Mucosa of rectum (tissue), 2 donors: Measurements from ENCODE around the gene PRSS36.

Experiments used
- H3K27ac ChIP-seq, 2 donors: one replicate each; pipeline ENCODE4 v1.7.0; 2013; ENCODE audit warnings: inconsistent platforms in 2 of 2, low read depth in 2 of 2, low read length in 2 of 2
- H3K27me3 ChIP-seq, 2 donors: one replicate each; pipeline ENCODE4 v1.7.0; 2013; ENCODE audit warnings: low read length in 2 of 2; ENCODE audit not compliant: control insufficient read depth in 2 of 2, insufficient read depth in 2 of 2
- H3K36me3 ChIP-seq, 2 donors: one replicate each; pipeline ENCODE4 v1.7.0; 2013; ENCODE audit warnings: low read length in 2 of 2; ENCODE audit not compliant: control insufficient read depth in 2 of 2, insufficient read depth in 2 of 2
- H3K4me1 ChIP-seq, 2 donors: one replicate each; pipeline ENCODE4 v1.7.0; 2013; ENCODE audit warnings: low read length in 2 of 2, mild to moderate bottlenecking in 1 of 2; ENCODE audit not compliant: control insufficient read depth in 2 of 2, insufficient read depth in 2 of 2
- H3K4me3 ChIP-seq, 2 donors: one replicate each; pipeline ENCODE4 v1.7.0; 2013; ENCODE audit warnings: low read length in 2 of 2
- H3K9ac ChIP-seq, 2 donors: one replicate each; pipeline ENCODE4 v1.7.0; 2013; ENCODE audit warnings: low read length in 2 of 2, low read depth in 1 of 2, mild to moderate bottlenecking in 1 of 2
- H3K9me3 ChIP-seq, 2 donors: one replicate each; pipeline ENCODE4 v1.7.0; 2013; ENCODE audit warnings: low read length in 2 of 2; ENCODE audit not compliant: control insufficient read depth in 2 of 2
- donor health status: healthy.
- donor health status: Normal muscosa, but diverticular disease.

The PRSS36 gene

DNA sequence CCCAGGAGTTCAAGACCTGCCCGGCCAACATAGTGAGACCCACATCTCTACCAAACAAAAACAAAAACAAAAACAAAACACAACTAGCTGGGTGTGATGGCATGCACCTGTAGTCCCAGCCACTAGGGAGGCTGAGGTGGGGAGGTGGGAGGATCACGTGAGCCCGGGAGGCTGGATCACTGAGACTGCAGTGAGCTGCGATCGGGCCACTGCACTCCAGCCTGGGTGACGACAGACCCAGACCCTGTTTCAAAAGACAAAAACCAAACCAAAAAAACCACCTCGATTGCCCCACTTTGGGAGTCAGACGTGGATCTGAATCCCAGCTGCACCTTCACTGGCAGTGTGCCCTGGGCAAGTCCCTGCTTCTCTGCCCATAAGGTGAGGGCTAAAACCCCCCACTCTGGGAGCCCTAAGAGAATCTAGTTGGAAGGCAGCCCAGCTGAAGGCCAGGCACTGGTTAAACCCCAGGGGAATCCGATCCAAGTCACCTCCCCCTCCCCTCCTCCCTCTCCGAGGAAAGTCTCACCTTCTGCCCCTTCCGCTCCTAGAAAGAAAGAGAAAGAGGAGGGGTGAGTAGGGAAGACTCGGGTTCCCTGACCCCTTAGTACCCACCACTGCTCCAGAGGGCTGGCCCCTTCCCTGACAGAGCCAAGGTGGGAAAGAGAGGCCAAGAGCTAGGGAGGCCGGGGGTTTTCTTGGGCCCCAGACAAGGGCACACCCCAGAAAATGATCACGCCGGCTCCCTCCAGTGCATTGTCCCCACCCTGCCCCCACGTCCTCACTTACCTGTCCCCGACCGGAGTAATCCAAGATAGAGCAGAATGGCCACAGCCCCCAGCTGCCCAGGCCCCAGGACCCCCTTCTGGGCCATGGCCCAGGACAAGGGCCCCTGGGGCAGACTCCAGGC, 15.0 kb downstream of the PRSS36 start:
- peak overlapping the region; percentile 77 to 90 for H3K4me3 ChIP-seq
- peaks cover 62 to 67% of the 10 kb centered on the region in 2 donors for H3K4me1 ChIP-seq

GRCh38 chr16:31134091-31134571, 15.7 kb downstream of the PRSS36 start:
- H3K27me3 ChIP-seq, result no peaks in the 10 kb centered on the region
- peaks cover 17 to 26% of the 10 kb centered on the region in 2 donors for H3K36me3 ChIP-seq
- H3K9me3 ChIP-seq, result no peaks in the 10 kb centered on the region
- peak overlapping the region; percentile 92 to 98 for H3K27ac ChIP-seq
- H3K4me1 ChIP-seq, result peaks cover 66 to 70% of the 10 kb centered on the region in 2 donors
- H3K4me3 ChIP-seq, result peak overlapping the region; percentile 77 to 90
- peak overlapping the region; percentile 88 to 98 for H3K9ac ChIP-seq

More for the DNA sequence above, 15.0 kb downstream of the PRSS36 start:
- Histone ChIP-seq H3K27ac (peak overlapping the region; percentile 92 to 98), H3K9me3 (no peaks in the 10 kb centered on the region), H3K9ac (peak overlapping the region; percentile 88 to 98), H3K36me3 (peaks cover 17 to 23% of the 10 kb centered on the region in 2 donors), H3K27me3 (no peaks in the 10 kb centered on the region)

GRCh38 chr16:31133046-31133501, 16.8 kb downstream of the PRSS36 start:
- Histone ChIP-seq H3K36me3 (peaks cover 17 to 26% of the 10 kb centered on the region in 2 donors), H3K9me3 (no peaks in the 10 kb centered on the region), H3K27ac (peak overlapping the region; percentile 92 to 98), H3K27me3 (no peaks in the 10 kb centered on the region), H3K4me3 (peak overlapping the region; percentile 77 to 90), H3K4me1 (peaks cover 66 to 70% of the 10 kb centered on the region in 2 donors), H3K9ac (peak overlapping the region; percentile 88 to 98)

DNA sequence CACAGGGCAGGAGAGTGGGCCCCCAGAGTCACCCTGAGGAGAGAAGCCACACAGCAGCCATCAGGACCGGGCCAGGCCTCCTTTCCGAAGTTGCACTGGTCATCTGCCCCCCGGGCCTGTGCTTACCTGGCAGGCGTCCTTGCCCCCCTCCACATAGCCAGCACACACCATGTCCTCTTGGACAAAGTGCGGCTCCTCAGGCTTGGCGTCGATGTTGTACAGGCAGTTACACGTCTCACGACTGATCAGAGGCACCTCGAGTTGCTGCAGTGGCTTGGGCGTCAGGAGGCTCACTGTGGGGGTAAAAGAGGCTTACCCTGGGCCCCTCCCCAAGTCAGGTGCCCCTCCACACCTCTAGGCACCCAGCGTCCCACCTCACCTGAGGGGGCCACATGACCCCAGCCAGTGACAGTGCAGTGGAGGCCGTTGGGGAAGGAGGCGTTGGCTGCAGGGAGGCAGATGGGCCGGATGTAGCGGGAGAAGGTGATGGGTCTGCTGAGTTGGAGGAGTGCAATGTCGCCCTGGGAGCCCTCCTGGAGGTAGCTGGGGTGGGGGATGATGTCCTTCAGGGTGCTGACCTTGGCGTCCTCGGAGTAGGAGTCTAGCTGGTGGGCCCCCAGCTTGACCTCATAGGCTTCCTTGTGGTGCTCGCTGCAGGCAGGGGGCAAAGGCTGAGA, 17.4 kb downstream of the PRSS36 start:
- H3K4me3 ChIP-seq, result peak overlapping the region in 1 of 2 donors; percentile 3
- H3K4me1 ChIP-seq, result peaks cover 72 to 76% of the 10 kb centered on the region in 2 donors
- H3K9me3 ChIP-seq, result no peaks in the 10 kb centered on the region

GRCh38 chr16:31131841-31132271, 18.0 kb downstream of the PRSS36 start:
- Histone ChIP-seq H3K27me3 (no peaks in the 10 kb centered on the region), H3K9ac (peak overlapping the region; percentile 14 to 64), H3K4me3 (peak overlapping the region; percentile 3 to 49), H3K27ac (peak overlapping the region; percentile 92 to 98), H3K4me1 (peaks cover 77 to 82% of the 10 kb centered on the region in 2 donors), H3K36me3 (peaks cover 17 to 34% of the 10 kb centered on the region in 2 donors), H3K9me3 (no peaks in the 10 kb centered on the region)

More for the DNA sequence above, 17.4 kb downstream of the PRSS36 start:
- H3K27ac ChIP-seq, result peak overlapping the region; percentile 92 to 98
- no peaks in the 10 kb centered on the region for H3K27me3 ChIP-seq
- H3K9ac ChIP-seq, result peak overlapping the region; percentile 14 to 64
- peaks cover 17 to 29% of the 10 kb centered on the region in 2 donors for H3K36me3 ChIP-seq

GRCh38 chr16:31131416-31131815, 18.4 kb downstream of the PRSS36 start:
- H3K9me3 ChIP-seq, result no peaks in the 10 kb centered on the region
- H3K4me1 ChIP-seq, result peaks cover 75 to 83% of the 10 kb centered on the region in 2 donors
- peak overlapping the region in 1 of 2 donors; percentile 49 for H3K4me3 ChIP-seq
- H3K27ac ChIP-seq, result peak overlapping the region; percentile 92 to 98
- peak overlapping the region in 1 of 2 donors; percentile 64 for H3K9ac ChIP-seq
- peaks cover 17 to 34% of the 10 kb centered on the region in 2 donors for H3K36me3 ChIP-seq
- no peaks in the 10 kb centered on the region for H3K27me3 ChIP-seq

- H3K27ac ChIP-seq, result peak overlapping the region; percentile 92 to 98
- H3K36me3 ChIP-seq, result peaks cover 17 to 34% of the 10 kb centered on the region in 2 donors
- H3K9me3 ChIP-seq, result no peaks in the 10 kb centered on the region
- H3K4me1 ChIP-seq, result peaks cover 70 to 78% of the 10 kb centered on the region in 2 donors
- no peak overlapping the region for H3K4me3 ChIP-seq
- H3K27me3 ChIP-seq, result no peaks in the 10 kb centered on the region
- peak overlapping the region in 1 of 2 donors; percentile 76 for H3K9ac ChIP-seq
Measured at GRCh38 chr16:31130899-31131298, 19.0 kb downstream of the PRSS36 start.

- Histone ChIP-seq H3K27ac (peak overlapping the region; percentile 92 to 98), H3K36me3 (peaks cover 17 to 34% of the 10 kb centered on the region in 2 donors), H3K9me3 (no peaks in the 10 kb centered on the region), H3K4me1 (peaks cover 66 to 75% of the 10 kb centered on the region in 2 donors), H3K9ac (peak overlapping the region; percentile 68 to 76), H3K4me3 (no peak overlapping the region), H3K27me3 (no peaks in the 10 kb centered on the region)
Measured at GRCh38 chr16:31130336-31130891, 19.5 kb downstream of the PRSS36 start.

DNA sequence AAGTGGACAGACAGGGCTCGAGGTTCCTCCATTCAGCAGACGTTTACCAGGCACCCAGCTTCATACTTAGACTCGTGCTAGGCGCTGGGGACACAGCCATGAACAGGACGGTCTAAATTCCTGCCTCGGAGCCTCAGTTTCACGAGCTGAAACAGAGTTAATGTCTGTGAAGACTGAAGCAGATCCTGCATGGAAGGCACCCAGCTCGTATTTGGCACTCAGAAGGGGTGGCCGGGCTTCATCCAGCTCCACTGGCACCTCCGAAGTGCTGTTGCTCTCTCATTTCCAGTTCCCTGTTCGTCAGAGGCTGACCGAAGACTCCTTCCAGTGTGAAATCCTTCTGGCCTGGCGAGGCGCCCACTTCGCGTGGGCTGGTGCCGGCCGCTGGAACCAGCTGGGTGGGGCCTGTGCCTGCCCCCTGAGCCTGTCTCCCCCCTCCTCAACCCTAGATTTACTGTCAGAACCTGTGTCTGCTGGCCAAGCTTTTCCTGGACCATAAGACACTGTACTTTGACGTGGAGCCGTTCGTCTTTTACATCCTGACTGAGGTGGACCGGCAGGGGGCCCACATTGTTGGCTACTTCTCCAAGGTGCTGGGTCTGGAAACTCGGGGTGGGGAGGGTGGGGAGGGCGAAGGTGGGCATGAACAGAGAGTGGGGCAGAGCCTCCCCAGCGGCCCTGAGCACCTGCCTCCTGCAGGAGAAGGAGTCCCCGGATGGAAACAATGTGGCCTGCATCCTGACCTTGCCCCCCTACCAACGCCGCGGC, 20.1 kb downstream of the PRSS36 start:
- Histone ChIP-seq H3K27me3 (no peaks in the 10 kb centered on the region), H3K9ac (peak overlapping the region; percentile 68 to 76), H3K9me3 (no peaks in the 10 kb centered on the region), H3K4me3 (peak overlapping the region in 1 of 2 donors; percentile 31), H3K4me1 (peaks cover 65 to 75% of the 10 kb centered on the region in 2 donors), H3K27ac (peak overlapping the region; percentile 92 to 98), H3K36me3 (peaks cover 17 to 34% of the 10 kb centered on the region in 2 donors)
